ENCODE data around the gene PPM1F.

DNA sequence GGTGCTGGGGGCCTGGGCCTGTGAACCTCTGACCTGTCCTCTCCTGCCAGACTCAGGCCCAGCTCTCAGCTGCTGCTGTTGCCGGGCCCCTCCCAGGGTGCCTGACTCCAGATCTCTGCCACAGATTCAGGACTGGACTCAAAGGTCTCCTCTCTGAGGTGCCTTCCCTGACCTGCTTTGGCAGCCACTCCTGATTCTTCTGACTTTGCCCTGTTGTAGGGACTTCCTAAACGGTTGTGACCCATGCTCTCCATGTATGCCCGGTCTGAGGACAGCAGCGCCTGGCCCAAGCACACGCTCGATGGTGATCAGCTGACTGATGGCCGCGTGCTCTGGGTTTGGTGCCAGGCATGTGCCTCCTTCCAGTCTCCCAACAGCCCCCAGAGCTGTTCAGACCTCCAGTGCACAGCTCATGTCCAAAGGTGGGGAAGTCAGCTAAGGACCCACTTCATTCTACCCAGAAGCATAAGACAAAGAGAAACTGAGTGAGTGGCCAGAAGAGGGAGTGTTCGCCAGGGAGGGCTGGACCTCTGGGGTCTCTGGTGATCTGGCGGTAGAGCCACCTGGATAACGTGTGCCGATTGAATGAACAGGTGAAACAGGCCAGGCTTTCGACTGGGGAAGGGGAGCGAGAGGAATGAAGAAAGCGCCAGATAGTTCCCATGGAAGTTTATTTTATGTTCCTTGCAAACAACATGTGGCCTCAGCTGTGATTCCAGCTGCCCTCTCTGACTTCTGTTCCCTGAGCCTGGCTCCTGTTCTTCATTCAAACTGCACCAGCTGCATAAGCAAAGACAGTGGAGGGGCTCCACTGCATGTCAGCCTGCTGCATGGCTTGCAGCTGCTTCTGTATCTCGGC lies 38.0 kb upstream of the PPM1F start:
- TF ChIP-seq, protein P1, sequence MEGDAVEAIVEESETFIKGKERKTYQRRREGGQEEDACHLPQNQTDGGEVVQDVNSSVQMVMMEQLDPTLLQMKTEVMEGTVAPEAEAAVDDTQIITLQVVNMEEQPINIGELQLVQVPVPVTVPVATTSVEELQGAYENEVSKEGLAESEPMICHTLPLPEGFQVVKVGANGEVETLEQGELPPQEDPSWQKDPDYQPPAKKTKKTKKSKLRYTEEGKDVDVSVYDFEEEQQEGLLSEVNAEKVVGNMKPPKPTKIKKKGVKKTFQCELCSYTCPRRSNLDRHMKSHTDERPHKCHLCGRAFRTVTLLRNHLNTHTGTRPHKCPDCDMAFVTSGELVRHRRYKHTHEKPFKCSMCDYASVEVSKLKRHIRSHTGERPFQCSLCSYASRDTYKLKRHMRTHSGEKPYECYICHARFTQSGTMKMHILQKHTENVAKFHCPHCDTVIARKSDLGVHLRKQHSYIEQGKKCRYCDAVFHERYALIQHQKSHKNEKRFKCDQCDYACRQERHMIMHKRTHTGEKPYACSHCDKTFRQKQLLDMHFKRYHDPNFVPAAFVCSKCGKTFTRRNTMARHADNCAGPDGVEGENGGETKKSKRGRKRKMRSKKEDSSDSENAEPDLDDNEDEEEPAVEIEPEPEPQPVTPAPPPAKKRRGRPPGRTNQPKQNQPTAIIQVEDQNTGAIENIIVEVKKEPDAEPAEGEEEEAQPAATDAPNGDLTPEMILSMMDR (conservative IDR thresholded peaks at IDR 0.05 in 1 of 2, IDR thresholded peaks at IDR 0.05 in 1 of 2; ENCODE audit: low read depth in 1 of 2, low read length in 2 of 2) = no peak
- no peak for TF ChIP-seq EZH2 (IDR thresholded peaks at IDR 0.05; ENCODE audit: low read length, missing control alignments)
